ENCODE data around the gene GOLGA8S.

- TF ChIP-seq CTCF (conservative IDR thresholded peaks at IDR 0.05; ENCODE audit: low read depth in 2 of 2) (no peak), EZH2 (IDR thresholded peaks at IDR 0.05; ENCODE audit: low read depth, unreplicated experiment) (no peak), EZH2phosphoT487 (IDR thresholded peaks at IDR 0.05; ENCODE audit: unreplicated experiment) (no peak), POLR2AphosphoS5 (IDR thresholded peaks at IDR 0.05; ENCODE audit: low read depth) (no peak)
Observed at GRCh38 chr15:23387621-23388190, 33.2 kb downstream of the GOLGA8S start.
